Spleen (tissue), 11 donors: ENCODE data around the gene TRPM2. TPM values are rescaled to one million over a fixed set of nuclear protein-coding genes. Genes with fewer than 3 reads are reported as not detected.

Experiments
- DNase-seq: peaks from one replicate; pipeline ENCODE4 v3.0.0-alpha.2; 2020
- H3K27ac ChIP-seq, 8 donors: fragments of 200-600 bp; sonication (generic) in 7 of 8; 1 replicate in 4 of 8; 2 replicates in 4 of 8; pipeline versions ENCODE4 v1.5.0 to v1.8.0; 2016 to 2021; ENCODE audit warnings: inconsistent platforms in 4 of 8, mild to moderate bottlenecking in 4 of 8, moderate library complexity in 1 of 8
- H3K27me3 ChIP-seq, 7 donors: fragments of 200-600 bp; sonication (generic) in 6 of 7; replicated peaks in 1 of 7; 1 replicate in 4 of 7; 2 replicates in 3 of 7; pipeline versions ENCODE4 v1.5.0 to v1.8.0; 2016 to 2021; ENCODE audit warnings: inconsistent platforms in 3 of 7, mild to moderate bottlenecking in 1 of 7
- H3K36me3 ChIP-seq, 6 donors: fragments of 200-600 bp; sonication (generic) in 5 of 6; 1 replicate in 4 of 6; 2 replicates in 2 of 6; pipeline versions ENCODE4 v1.5.0 to v1.8.0; 2016 to 2021; ENCODE audit warnings: inconsistent platforms in 2 of 6
- H3K4me1 ChIP-seq, 6 donors: fragments of 200-600 bp; sonication (generic) in 5 of 6; 1 replicate in 3 of 6; 2 replicates in 3 of 6; pipeline versions ENCODE4 v1.5.0 to v1.8.0; 2016 to 2021; ENCODE audit warnings: inconsistent platforms in 3 of 6
- H3K4me3 ChIP-seq, 8 donors: fragments of 200-600 bp; sonication (generic) in 7 of 8; 1 replicate in 4 of 8; 2 replicates in 4 of 8; pipeline versions ENCODE4 v1.5.0 to v1.8.0; 2016 to 2021; ENCODE audit warnings: inconsistent platforms in 4 of 8, mild to moderate bottlenecking in 4 of 8, moderate library complexity in 2 of 8
- H3K9me3 ChIP-seq, 8 donors: fragments of 200-600 bp; sonication (generic) in 7 of 8; 1 replicate in 4 of 8; 2 replicates in 4 of 8; pipeline versions ENCODE4 v1.5.0 to v1.8.0; 2016 to 2021; ENCODE audit warnings: inconsistent platforms in 4 of 8
- POLR2A ChIP-seq, 3 donors: fragments of 450-650 bp; IDR thresholded peaks; one replicate each; pipeline ENCODE4 v1.5.1; 2017; ENCODE audit warnings: antibody characterized with exemption in 3 of 3, mild to moderate bottlenecking in 1 of 3
- POLR2AphosphoS5 ChIP-seq, 3 donors: sonication (generic); formaldehyde crosslinking; IDR thresholded peaks; one replicate each; pipeline ENCODE4 v1.5.1; 2017; ENCODE audit warnings: antibody characterized with exemption in 3 of 3
- WGBS, 5 donors: extraction: QIAGEN DNeasy Blood & Tissue Kit in 3 of 5; methylation state at CpG; one replicate each; pipeline versions ENCODE4 v1.1.5 to v1.1.7; 2013 to 2018; 5-methylcytosine and 5-hydroxymethylcytosine counted together
- intact Hi-C: fragments of 100-400 bp; cut with DNase I; formaldehyde crosslinking; loops from one replicate; pipeline ENCODE4 v1.15.0; 2023; ENCODE audit warnings: low total_unique reads
- polyA plus RNA-seq, 3 donors: library from polyadenylated mRNA; stranded (reverse); fragments of 200-250 nt; gene quantifications; one replicate each; pipeline ENCODE4 v1.2.1, GENCODE V29; 2013
- total RNA-seq, 7 donors: library from RNA; depleted of rRNA in 3 of 7; stranded (reverse); fragments of >200 nt in 3 of 7; fragmentation: NEBNext Ultra II Directional in 4 of 7; extraction: Animal tissue kit (Norgen Biotek cat#: 25700) in 4 of 7; gene quantifications; one replicate each; pipeline versions ENCODE4 v1.1.0 to v1.2.1, GENCODE V29; 2016 to 2021
- TF ChIP-seq, protein P1 (sequence below), 11 experiments: fragments of 200-600 bp in 7 of 11; fragments of 450-650 bp in 4 of 11; sonication (generic) in 4 of 11; IDR thresholded peaks in 8 of 11; conservative IDR thresholded peaks in 3 of 11; 1 replicate in 7 of 11; 2 replicates in 4 of 11; pipeline versions ENCODE4 v1.4.0 to v1.8.0; 2016 to 2021; ENCODE audit warnings: antibody characterized with exemption in 11 of 11, inconsistent platforms in 4 of 11, mild to moderate bottlenecking in 1 of 11
- donor health status: healthy with polysubstance abuse.
- donor health status: DM: no; HTN: no; CAD: no; lungs with moderate emphysema.
- donor health status: DM: no; HTN: no; CAD: no.
- donor health status: Bipolar disorder and iron deficiency.
- donor health status: healthy.
- donor health status: DM: no; HTN: no; CAD: no.
- donor health status: DM: yes; HTN: yes; CAD: no.

The TRPM2 gene
- total and polyA plus RNA-seq, 10 donors: 10.4 to 44.1 (median 23.3) TPM

DNA sequence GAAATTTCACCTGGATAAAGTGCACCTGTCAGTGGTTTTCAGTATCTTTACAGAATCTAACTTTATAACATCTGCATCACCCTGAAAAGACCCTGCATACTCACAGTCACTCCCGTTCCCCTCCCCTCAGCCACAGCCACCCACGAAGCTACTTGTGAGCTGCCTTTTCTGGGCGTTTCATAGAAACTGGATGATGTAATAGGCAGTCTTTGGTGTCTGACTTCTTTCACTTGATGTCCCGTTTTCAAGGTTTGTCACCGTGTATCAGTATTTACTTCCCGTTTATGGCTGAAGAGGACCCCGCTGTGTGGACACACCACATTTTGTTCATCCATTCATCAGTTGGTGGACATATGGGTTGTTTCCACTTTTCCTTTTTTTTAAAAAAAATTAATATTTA, 54.1 kb downstream of the TRPM2 start:
- DNase-seq: no peak
- Histone ChIP-seq H3K4me3 (no peak overlapping the region), H3K27me3 (no peaks in the 10 kb centered on the region), H3K36me3 (peaks cover 0 to 49% (median 15%) of the 10 kb centered on the region in 6 donors), H3K27ac (no peak overlapping the region), H3K9me3 (no peaks in the 10 kb centered on the region), H3K4me1 (no peaks in the 10 kb centered on the region)
- WGBS, 5 donors: 78 to 84% (median 82%) methylated on average over 7 of the region's 7 CpGs
- TF ChIP-seq POLR2AphosphoS5 (IDR thresholded peaks at IDR 0.05) (no peak), POLR2A (IDR thresholded peaks at IDR 0.05) (no peak)
- TF ChIP-seq, protein P1, sequence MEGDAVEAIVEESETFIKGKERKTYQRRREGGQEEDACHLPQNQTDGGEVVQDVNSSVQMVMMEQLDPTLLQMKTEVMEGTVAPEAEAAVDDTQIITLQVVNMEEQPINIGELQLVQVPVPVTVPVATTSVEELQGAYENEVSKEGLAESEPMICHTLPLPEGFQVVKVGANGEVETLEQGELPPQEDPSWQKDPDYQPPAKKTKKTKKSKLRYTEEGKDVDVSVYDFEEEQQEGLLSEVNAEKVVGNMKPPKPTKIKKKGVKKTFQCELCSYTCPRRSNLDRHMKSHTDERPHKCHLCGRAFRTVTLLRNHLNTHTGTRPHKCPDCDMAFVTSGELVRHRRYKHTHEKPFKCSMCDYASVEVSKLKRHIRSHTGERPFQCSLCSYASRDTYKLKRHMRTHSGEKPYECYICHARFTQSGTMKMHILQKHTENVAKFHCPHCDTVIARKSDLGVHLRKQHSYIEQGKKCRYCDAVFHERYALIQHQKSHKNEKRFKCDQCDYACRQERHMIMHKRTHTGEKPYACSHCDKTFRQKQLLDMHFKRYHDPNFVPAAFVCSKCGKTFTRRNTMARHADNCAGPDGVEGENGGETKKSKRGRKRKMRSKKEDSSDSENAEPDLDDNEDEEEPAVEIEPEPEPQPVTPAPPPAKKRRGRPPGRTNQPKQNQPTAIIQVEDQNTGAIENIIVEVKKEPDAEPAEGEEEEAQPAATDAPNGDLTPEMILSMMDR (IDR thresholded peaks at IDR 0.05 in 8 of 11, conservative IDR thresholded peaks at IDR 0.05 in 3 of 11): no peak
- intact Hi-C loops: no loop called here

DNA sequence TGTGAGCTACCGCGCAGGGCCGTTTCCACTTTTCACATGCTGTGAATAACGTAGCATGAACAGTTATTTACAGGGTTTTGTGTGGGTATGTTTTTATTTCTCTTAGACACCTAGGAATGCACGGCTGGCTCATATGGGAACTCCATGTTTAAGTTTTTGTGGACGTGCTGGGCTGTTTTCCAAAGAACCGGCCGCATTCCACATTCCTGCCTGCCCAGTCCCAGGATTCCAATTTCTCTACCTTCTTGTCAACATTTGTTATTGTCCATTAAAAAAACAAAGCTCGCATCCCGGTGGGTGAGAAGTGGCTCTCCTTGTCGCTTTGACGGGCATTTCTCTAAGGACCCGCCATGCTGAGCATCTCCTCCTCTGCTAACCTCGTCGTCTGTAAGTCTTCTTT, 54.8 kb downstream of the TRPM2 start:
- no peak overlapping the region for H3K27ac ChIP-seq
- intact Hi-C loops: no loop called here
- no peaks in the 10 kb centered on the region for H3K27me3 ChIP-seq
- no peak overlapping the region for H3K4me3 ChIP-seq
- H3K36me3 ChIP-seq: peaks cover 0 to 43% (median 15%) of the 10 kb centered on the region in 6 donors
- H3K4me1 ChIP-seq: no peaks in the 10 kb centered on the region
- WGBS, 5 donors: 91 to 97% (median 95%) methylated on average over 15 of the region's 15 CpGs
- TF ChIP-seq, protein P1 (IDR thresholded peaks at IDR 0.05 in 8 of 11, conservative IDR thresholded peaks at IDR 0.05 in 3 of 11): no peak
- TF ChIP-seq POLR2A (IDR thresholded peaks at IDR 0.05) (no peak), POLR2AphosphoS5 (IDR thresholded peaks at IDR 0.05) (no peak)
- H3K9me3 ChIP-seq: no peaks in the 10 kb centered on the region
- no peak for DNase-seq

DNA sequence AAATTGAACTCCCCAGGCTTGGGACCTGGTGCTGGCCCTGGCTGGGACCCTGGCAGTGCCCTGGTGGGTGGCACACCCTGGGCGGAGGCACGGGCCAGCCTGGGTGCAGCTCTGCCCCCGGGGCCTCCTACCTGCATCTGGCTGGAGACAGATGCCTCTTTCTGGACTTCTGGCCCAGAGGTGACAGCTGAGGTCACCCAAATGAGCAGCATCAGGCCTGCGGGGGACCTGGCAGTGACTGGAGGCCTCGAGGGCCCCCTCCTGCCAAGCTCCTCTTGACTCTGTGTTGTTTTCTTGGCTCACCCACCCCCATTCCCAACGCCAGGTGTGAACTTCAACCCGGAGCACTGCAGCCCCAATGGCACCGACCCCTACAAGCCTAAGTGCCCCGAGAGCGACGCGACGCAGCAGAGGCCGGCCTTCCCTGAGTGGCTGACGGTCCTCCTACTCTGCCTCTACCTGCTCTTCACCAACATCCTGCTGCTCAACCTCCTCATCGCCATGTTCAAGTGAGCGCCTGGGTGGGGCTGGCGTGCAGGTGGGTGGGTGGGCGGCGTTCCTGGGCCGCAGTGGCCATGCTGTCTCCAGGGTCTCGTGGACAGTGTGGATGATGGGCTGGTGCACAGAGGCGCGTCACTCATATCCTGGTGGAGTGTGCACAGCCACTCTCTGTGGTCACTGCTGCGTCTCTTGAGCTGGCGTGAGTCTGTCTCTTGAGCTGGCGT, 60.3 kb downstream of the TRPM2 start:
- TF ChIP-seq POLR2A (IDR thresholded peaks at IDR 0.05) (no peak), POLR2AphosphoS5 (IDR thresholded peaks at IDR 0.05) (no peak)
- TF ChIP-seq, protein P1 (IDR thresholded peaks at IDR 0.05 in 8 of 11, conservative IDR thresholded peaks at IDR 0.05 in 3 of 11): no peak
- Histone ChIP-seq H3K27me3 (no peaks in the 10 kb centered on the region), H3K4me3 (no peak overlapping the region), H3K36me3 (peaks cover 0 to 54% (median 20%) of the 10 kb centered on the region in 6 donors), H3K9me3 (no peaks in the 10 kb centered on the region), H3K4me1 (no peaks in the 10 kb centered on the region), H3K27ac (no peak overlapping the region)
- WGBS, 5 donors: 91 to 97% (median 94%) methylated on average over 17 to 27 of the region's 27 CpGs
- intact Hi-C loops: no loop called here
- DNase-seq: peak; percentile 31

- intact Hi-C loops: no loop called here
- Histone ChIP-seq H3K36me3 (peaks cover 0 to 57% (median 26%) of the 10 kb centered on the region in 6 donors), H3K27ac (no peak overlapping the region), H3K4me3 (no peak overlapping the region), H3K9me3 (no peaks in the 10 kb centered on the region), H3K4me1 (no peaks in the 10 kb centered on the region), H3K27me3 (no peaks in the 10 kb centered on the region)
- peak; percentile 35 for DNase-seq
- WGBS, 5 donors: 84 to 92% (median 90%) methylated on average over 26 to 30 of the region's 30 CpGs
- no peak for TF ChIP-seq POLR2AphosphoS5 (IDR thresholded peaks at IDR 0.05)
- TF ChIP-seq POLR2A (IDR thresholded peaks at IDR 0.05): no peak
- TF ChIP-seq, protein P1 (IDR thresholded peaks at IDR 0.05 in 8 of 11, conservative IDR thresholded peaks at IDR 0.05 in 3 of 11): no peak
These were observed 61.1 kb downstream of the TRPM2 start for GRCh38 chr21:44414291-44415072.
